B cell (primary cell): Measurements from ENCODE around the gene CCNT2.

Experiments used
- CTCF ChIP-seq: fragments of 200-600 bp; IDR thresholded peaks from one replicate; pipeline ENCODE4 v1.8.0; 2022; ENCODE audit warnings: antibody characterized with exemption, mild to moderate bottlenecking
- EZH2 ChIP-seq: IDR thresholded peaks from 2 replicates; pipeline ENCODE4 v1.6.1; 2012; ENCODE audit warnings: borderline replicate concordance, low read depth, mild to moderate bottlenecking, moderate library complexity, low read length; ENCODE audit not compliant: insufficient read depth, poor library complexity, severe bottlenecking

GRCh38 chr2:134946073-134946472 is 27.5 kb downstream of the CCNT2 start:
- no peak for TF ChIP-seq CTCF
- TF ChIP-seq EZH2: no peak
